H9 (cell line): ENCODE data around the gene R3HDM2. TPM values are rescaled to one million over a fixed set of nuclear protein-coding genes. Genes with fewer than 3 reads are reported as not detected.

Experiments
- DNase-seq: peaks from one replicate; pipeline ENCODE4 v3.0.0-alpha.2; 2017
- H2AFZ ChIP-seq: one replicate; pipeline ENCODE4 v1.6.1; 2013; ENCODE audit warnings: mild to moderate bottlenecking, low read length, control low read depth, moderate library complexity
- H2AK5ac ChIP-seq: 2 replicates; pipeline ENCODE4 v1.6.1; 2013; ENCODE audit warnings: low read length, control low read depth, mixed read lengths; ENCODE audit not compliant: insufficient read length
- H2BK120ac ChIP-seq: one replicate; pipeline ENCODE4 v1.6.1; 2013; ENCODE audit warnings: low read depth, mild to moderate bottlenecking, low read length, control low read depth, inconsistent platforms; ENCODE audit not compliant: poor library complexity, severe bottlenecking
- H2BK12ac ChIP-seq: 2 replicates; pipeline ENCODE4 v1.6.1; 2013; ENCODE audit warnings: low read length, control low read depth, mixed read lengths, low read depth; ENCODE audit not compliant: insufficient read length
- H2BK15ac ChIP-seq: 2 replicates; pipeline ENCODE4 v1.6.1; 2013; ENCODE audit warnings: low read depth, low read length, control low read depth
- H2BK20ac ChIP-seq: one replicate; pipeline ENCODE4 v1.6.1; 2013; ENCODE audit warnings: low read depth, mild to moderate bottlenecking, low read length, control low read depth, inconsistent platforms; ENCODE audit not compliant: poor library complexity, severe bottlenecking
- H2BK5ac ChIP-seq: 2 replicates; pipeline ENCODE4 v1.6.1; 2013; ENCODE audit warnings: low read length, control low read depth, mixed read lengths; ENCODE audit not compliant: insufficient read length
- H3K14ac ChIP-seq: 2 replicates; pipeline ENCODE4 v1.6.1; 2013; ENCODE audit warnings: low read length, control low read depth; ENCODE audit not compliant: insufficient read depth
- H3K18ac ChIP-seq: 2 replicates; pipeline ENCODE4 v1.6.1; 2013; ENCODE audit warnings: low read depth, mild to moderate bottlenecking, mixed read lengths, low read length, control low read depth; ENCODE audit not compliant: insufficient read length
- H3K23ac ChIP-seq: 2 replicates; pipeline ENCODE4 v1.6.1; 2013; ENCODE audit warnings: low read length, control low read depth, mixed read lengths, low read depth; ENCODE audit not compliant: insufficient read length
- H3K23me2 ChIP-seq: 2 replicates; pipeline ENCODE4 v1.6.1; 2013; ENCODE audit warnings: low read depth, mild to moderate bottlenecking, mixed read lengths, low read length, control low read depth; ENCODE audit not compliant: insufficient read length, poor library complexity, severe bottlenecking
- H3K27ac ChIP-seq: 2 replicates; pipeline ENCODE4 v1.5.1; 2013; ENCODE audit warnings: low read length, control low read depth, mixed read lengths, low read depth; ENCODE audit not compliant: insufficient read length
- H3K27me3 ChIP-seq: 2 replicates; pipeline ENCODE4 v1.6.1; 2013; ENCODE audit warnings: low read length, control low read depth, inconsistent platforms; ENCODE audit not compliant: insufficient read depth
- H3K4ac ChIP-seq: 2 replicates; pipeline ENCODE4 v1.6.1; 2013; ENCODE audit warnings: low read depth, mild to moderate bottlenecking, control low read depth, inconsistent platforms, low read length, moderate library complexity
- H3K4me1 ChIP-seq: 2 replicates; pipeline ENCODE4 v1.6.1; 2013; ENCODE audit warnings: low read length, control low read depth, inconsistent platforms; ENCODE audit not compliant: insufficient read depth
- H3K4me2 ChIP-seq: 2 replicates; pipeline ENCODE4 v1.6.1; 2013; ENCODE audit warnings: low read length, control low read depth, mixed read lengths; ENCODE audit not compliant: insufficient read length, insufficient read depth
- H3K56ac ChIP-seq: 2 replicates; pipeline ENCODE4 v1.6.1; 2013; ENCODE audit warnings: low read depth, mild to moderate bottlenecking, mixed read lengths, low read length, control low read depth; ENCODE audit not compliant: insufficient read length
- H3K79me1 ChIP-seq: 2 replicates; pipeline ENCODE4 v1.6.1; 2013; ENCODE audit warnings: low read depth, mild to moderate bottlenecking, moderate library complexity, low read length, control low read depth, inconsistent platforms; ENCODE audit not compliant: insufficient read depth, poor library complexity, severe bottlenecking
- H3K79me2 ChIP-seq: 2 replicates; pipeline ENCODE4 v1.6.1; 2013; ENCODE audit warnings: low read length, control low read depth, inconsistent platforms; ENCODE audit not compliant: insufficient read depth
- H3K9ac ChIP-seq: 2 replicates; pipeline ENCODE4 v1.6.1; 2013; ENCODE audit warnings: low read length, control low read depth, mixed read lengths; ENCODE audit not compliant: insufficient read length; ENCODE audit errors: extremely low read depth
- H3K9me3 ChIP-seq: one replicate; pipeline ENCODE4 v1.6.1; 2013; ENCODE audit warnings: low read depth, low read length, inconsistent platforms; ENCODE audit not compliant: control insufficient read depth
- H3T11ph ChIP-seq: one replicate; pipeline ENCODE4 v1.6.1; 2013; ENCODE audit warnings: mild to moderate bottlenecking, low read length, control low read depth, inconsistent platforms
- H4K20me1 ChIP-seq: one replicate; pipeline ENCODE4 v1.6.1; 2013; ENCODE audit not compliant: control insufficient read depth, insufficient read length, insufficient read depth
- H4K5ac ChIP-seq: 2 replicates; pipeline ENCODE4 v1.6.1; 2013; ENCODE audit warnings: low read depth, mild to moderate bottlenecking, mixed read lengths, low read length, control low read depth; ENCODE audit not compliant: insufficient read length
- H4K8ac ChIP-seq: replicated peaks from 2 replicates; pipeline ENCODE4 v1.6.1; 2013; ENCODE audit warnings: low read length, control low read depth, mixed read lengths, low read depth; ENCODE audit not compliant: insufficient read length
- H4K91ac ChIP-seq: 2 replicates; pipeline ENCODE4 v1.6.1; 2013; ENCODE audit warnings: low read depth, mild to moderate bottlenecking, moderate library complexity, mixed read lengths, low read length, control low read depth; ENCODE audit not compliant: insufficient read length
- H3K27ac Mint-ChIP-seq, 3 experiments: 2 replicates in 2 of 3; 3 replicates in 1 of 3; pipeline ENCODE4 v1.8.0; 2020 to 2021; ENCODE audit warnings: mixed read lengths in 3 of 3, mild to moderate bottlenecking in 1 of 3, moderate library complexity in 1 of 3
- H3K27me3 Mint-ChIP-seq: 2 replicates; pipeline ENCODE4 v1.8.0; 2021; ENCODE audit warnings: low read depth, mild to moderate bottlenecking, moderate library complexity, mixed read lengths
- H3K36me3 Mint-ChIP-seq, 3 experiments: 2 replicates in 2 of 3; 3 replicates in 1 of 3; pipeline ENCODE4 v1.8.0; 2020 to 2021; ENCODE audit warnings: low read depth in 3 of 3, mixed read lengths in 3 of 3; ENCODE audit not compliant: insufficient read depth in 1 of 3
- H3K4me1 Mint-ChIP-seq, 2 experiments: 2 replicates each; pipeline ENCODE4 v1.8.0; 2020; ENCODE audit warnings: mixed read lengths in 2 of 2
- H3K4me3 Mint-ChIP-seq, 2 experiments: 2 replicates in 1 of 2; 3 replicates in 1 of 2; pipeline ENCODE4 v1.8.0; 2020 to 2021; ENCODE audit warnings: mild to moderate bottlenecking in 2 of 2, mixed read lengths in 2 of 2, moderate library complexity in 1 of 2
- H3K9me3 Mint-ChIP-seq, 2 experiments: 2 replicates in 1 of 2; 3 replicates in 1 of 2; pipeline ENCODE4 v1.8.0; 2020; ENCODE audit warnings: mild to moderate bottlenecking in 2 of 2, mixed read lengths in 2 of 2, moderate library complexity in 1 of 2
- CTCF ChIP-seq: fragments of 200-600 bp; sonication (generic); conservative IDR thresholded peaks from 3 replicates; pipeline ENCODE4 v1.8.0; 2021; ENCODE audit warnings: antibody characterized with exemption, mild to moderate bottlenecking
- WGBS: extraction: QIAGEN DNeasy Blood & Tissue Kit; methylation state at CpG from one replicate; pipeline ENCODE4 v1.1.7; 2013; ENCODE audit warnings: missing lambda C conversion rate, low lambda C conversion rate, mixed read lengths; ENCODE audit not compliant: insufficient read length; ENCODE audit errors: extremely low coverage; 5-methylcytosine and 5-hydroxymethylcytosine counted together
- total RNA-seq: library from RNA; stranded (reverse); gene quantifications from 2 replicates; pipeline ENCODE4 v1.2.1, GENCODE V29; 2021

The R3HDM2 gene
- total RNA-seq, 1 experiment from 2014 or later: 43.9 TPM

- Histone ChIP-seq H3K56ac (no peak overlapping the region), H3K4me2 (no peak overlapping the region), H2BK15ac (no peak overlapping the region), H3K4ac (no peak overlapping the region), H3K23ac (no peak overlapping the region), H4K20me1 (no peaks in the 10 kb centered on the region), H4K91ac (no peak overlapping the region), H3K79me1 (no peaks in the 10 kb centered on the region), H3T11ph (no peak overlapping the region), H2BK20ac (no peak overlapping the region), H2AK5ac (no peak overlapping the region), H3K18ac (no peak overlapping the region), H2BK12ac (no peak overlapping the region), H2BK120ac (no peak overlapping the region), H3K4me1 (peaks cover 8% of the 10 kb centered on the region), H4K8ac (no peak overlapping the region), H3K27ac (no peak overlapping the region), H3K14ac (no peak overlapping the region), H3K27me3 (peaks cover 10% of the 10 kb centered on the region), H3K9me3 (no peaks in the 10 kb centered on the region), H4K5ac (no peak overlapping the region), H2BK5ac (no peak overlapping the region), H2AFZ (no peak overlapping the region), H3K23me2 (no peaks in the 10 kb centered on the region), H3K9ac (no peak overlapping the region), H3K79me2 (no peaks in the 10 kb centered on the region)
- no peak for DNase-seq
- Mint-ChIP-seq H3K4me3 (no peak overlapping the region), H3K4me1 (peaks cover 22 to 23% of the 10 kb centered on the region in 2 experiments), H3K9me3 (no peaks in the 10 kb centered on the region), H3K27me3 (peaks cover 22% of the 10 kb centered on the region), H3K36me3 (peaks cover 34 to 59% (median 56%) of the 10 kb centered on the region in 3 experiments), H3K27ac (no peak overlapping the region)
- TF ChIP-seq CTCF: no peak
- WGBS: no CpG with 5 or more reads among the region's 15 CpGs
These were observed 220.4 kb downstream of the R3HDM2 start for GRCh38 chr12:57210461-57210860.
